NOMO-1 (cell line): Measurements from ENCODE around the gene SUZ12.
"Not testable (repeated sequence)": the region's sequence is repeated elsewhere in the genome, so short reads cannot be mapped to it uniquely, and the experiment has no call there.

ENCODE experiments used
- DNase-seq, 2 experiments: peaks; one replicate each; lab custom pipeline; 2025; ENCODE audit not compliant: unreplicated experiment in 2 of 2; lab: John Stamatoyannopoulos, UW

The SUZ12 gene

GRCh38 chr17:31936615-31937609 lies at the start of gene SUZ12:
TSS of gene SUZ12 (plus strand) at chr17:31937007. CDS start at chr17:31937247, 240 bp downstream.
- peak; percentile 84 to 91 for DNase-seq

GRCh38 chr17:31888124-31888523 lies 48.7 kb upstream of the SUZ12 start:
- peak; percentile 77 to 96 for DNase-seq

- peak in 1 of 2 experiments; percentile 33 for DNase-seq
These were observed 35.9 kb upstream of the SUZ12 start for GRCh38 chr17:31900877-31901276.

- no peak for DNase-seq
These were observed 34.1 kb upstream of the SUZ12 start for GRCh38 chr17:31902693-31903092.

DNA sequence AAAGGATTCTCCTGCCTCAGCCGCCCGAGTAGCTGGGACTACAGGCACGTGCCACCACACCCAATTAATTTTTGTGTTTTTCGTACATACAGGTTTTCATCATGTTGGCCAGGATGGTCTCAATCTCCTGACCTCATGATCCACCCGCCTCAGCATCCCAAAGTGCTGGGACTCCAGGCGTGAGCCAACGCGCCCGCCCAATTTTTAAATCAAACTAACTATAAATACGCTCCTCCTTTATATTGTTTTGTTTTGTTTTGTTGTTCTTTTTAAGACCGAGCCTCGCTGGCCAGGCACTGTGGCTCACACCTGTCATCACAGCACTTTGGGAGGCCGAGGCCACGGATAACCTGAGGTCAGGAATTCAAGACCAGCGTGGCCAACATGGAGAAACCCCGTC lies 33.4 kb upstream of the SUZ12 start:
- no peak for DNase-seq

DNA sequence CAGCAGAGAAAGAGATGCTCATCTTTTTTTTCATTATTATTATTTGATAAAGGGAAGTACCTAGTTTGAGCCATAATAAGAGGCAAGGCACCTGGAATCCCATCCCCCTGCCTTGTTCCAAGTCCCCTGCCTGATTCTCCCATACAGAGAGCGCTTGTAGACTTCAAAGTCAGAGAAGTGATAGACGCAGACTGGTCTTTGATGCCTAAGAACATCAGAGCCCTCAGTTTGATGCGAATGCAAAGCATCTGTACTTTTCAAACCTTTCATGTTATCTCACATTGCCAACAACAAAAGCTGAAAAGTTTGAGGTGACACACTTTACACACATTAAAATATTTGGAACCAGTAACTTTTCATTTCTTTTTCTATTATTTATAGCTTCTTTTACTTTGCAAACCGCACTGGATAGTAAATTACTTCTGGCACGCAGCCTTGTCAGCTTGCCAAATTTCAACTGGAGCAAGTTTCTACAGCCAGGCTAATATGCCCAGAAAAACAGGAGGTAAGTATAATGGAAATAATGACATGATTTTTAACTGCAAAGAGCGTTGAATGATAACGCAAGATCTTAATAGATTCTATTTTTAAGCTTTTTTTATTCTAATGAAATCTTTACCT lies 29.4 kb upstream of the SUZ12 start:
- peak in 1 of 2 experiments; percentile 20 for DNase-seq

- DNase-seq: no peak
These were observed 28.4 kb upstream of the SUZ12 start for GRCh38 chr17:31908386-31908785.

- DNase-seq: peak in 1 of 2 experiments; percentile 9
These were observed 24.1 kb upstream of the SUZ12 start for GRCh38 chr17:31912705-31913104.

DNA sequence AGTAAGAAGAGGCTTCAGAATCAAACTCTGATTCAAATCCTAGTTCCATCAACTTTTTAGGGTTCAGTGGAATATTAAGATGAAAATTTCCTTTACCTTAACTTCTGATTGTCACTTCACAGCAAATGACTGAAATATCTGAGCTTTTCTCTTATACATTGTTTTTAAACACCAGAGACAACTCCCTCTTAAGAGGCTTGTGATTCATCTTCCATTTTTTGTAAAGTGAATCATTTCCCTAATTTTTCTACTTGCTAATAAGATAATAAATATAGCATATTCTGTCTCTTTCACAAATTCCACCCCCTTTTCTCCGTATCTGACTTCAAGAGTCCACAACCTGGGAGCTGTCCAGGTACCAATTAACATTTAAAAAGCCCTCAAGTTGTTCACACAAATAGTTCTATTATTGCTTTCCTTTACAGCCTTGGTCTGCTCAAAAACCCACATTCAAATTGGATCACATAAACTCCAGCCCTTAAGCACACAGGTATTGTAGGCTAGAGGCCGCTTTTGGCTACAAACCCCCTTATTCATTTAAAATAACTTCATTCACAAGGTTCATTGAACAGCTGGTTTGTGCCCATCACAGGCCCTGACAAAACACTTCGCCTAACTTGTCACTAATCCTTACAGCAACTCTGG lies 21.2 kb upstream of the SUZ12 start:
- DNase-seq: no peak

DNA sequence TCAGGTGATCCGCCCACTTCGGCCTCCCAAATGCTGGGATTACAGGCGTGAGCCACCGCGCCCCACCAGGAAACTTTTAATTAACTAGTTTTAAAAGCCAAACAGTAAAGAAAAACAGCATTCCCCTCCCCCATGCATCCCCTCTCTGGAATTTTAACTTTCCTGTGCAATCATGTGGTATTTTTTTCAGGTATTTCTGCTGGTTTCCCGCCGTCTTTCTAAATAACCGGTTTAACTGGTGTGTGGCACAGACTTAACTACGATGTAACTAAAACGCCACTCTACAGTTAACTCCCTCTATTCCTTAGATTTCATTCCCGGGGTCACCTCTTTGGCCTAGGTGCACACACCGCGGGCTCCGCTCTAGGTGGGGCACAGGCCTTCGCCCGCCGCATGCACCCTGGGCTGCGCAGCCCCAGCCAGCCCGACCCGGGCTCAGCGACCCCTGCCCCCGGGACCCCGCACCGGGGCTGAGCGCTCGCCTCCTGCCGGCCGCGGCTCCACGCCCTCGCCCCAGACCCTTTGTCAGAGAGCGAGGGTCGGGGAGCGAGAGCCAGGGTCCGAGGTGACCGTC lies 20.2 kb upstream of the SUZ12 start:
- no peak for DNase-seq

DNA sequence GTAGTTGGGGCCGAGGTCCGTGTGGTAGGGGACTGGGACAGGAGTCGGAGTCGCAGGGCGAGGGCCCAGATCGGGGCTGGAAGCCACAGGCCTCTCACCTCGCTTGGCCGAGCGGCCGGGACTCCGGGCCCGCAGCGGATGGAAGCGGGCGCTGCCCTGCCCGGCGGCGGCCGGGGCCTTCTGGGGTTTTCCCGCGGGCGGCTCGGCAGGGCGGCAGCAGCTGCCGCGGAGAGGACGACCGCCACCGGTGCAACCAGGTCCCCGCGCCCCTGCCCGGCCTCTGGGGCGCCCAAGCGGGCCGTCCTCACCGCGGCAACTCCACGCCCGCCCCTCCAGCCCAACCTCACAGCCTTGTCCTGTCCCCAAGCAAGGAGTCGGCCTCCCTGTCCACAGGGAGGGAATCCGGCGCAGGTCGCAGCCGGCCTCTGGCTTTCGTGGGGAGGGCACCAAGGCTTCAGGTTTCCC lies 19.7 kb upstream of the SUZ12 start:
- DNase-seq: no peak

DNA sequence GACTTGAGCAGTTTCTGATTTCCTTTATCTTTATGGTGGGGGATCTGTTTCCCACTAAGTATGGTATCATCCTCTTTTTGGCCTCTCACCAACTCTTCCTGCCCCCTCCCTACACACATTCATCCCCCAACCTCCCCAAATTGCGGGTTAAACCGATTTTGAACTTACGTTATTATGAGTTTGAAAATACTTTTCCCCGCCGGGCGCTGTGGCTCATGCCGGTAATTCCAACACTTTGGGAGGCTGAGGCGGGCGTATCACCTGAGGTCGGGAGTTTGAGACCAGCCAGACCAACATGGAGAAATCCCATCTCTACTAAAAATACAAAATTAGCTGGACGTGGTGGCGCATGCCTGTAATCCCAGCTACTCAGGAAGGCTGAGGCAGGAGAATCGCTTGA lies 19.1 kb upstream of the SUZ12 start:
- DNase-seq: not testable (repeated sequence)

DNA sequence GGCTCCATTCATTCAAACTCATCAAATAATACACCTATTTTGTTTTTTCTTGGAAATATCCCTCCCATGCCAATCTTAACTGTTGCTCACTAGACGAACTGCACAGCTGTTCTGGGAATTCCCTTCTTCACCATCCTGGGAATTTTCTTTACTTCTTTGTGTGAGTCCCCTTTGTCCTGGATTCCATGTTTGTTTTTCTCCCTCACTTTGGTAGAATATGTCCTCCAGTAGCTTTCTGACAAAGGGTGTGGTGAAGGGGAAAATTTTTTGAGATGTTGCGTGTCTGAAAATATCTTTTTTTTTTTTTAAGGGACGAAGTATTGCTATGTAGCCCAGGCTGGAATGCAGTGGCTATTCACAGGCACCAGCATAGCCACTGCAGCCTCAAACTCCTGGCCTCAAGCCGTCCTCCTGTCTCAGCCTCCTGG lies 18.1 kb upstream of the SUZ12 start:
- DNase-seq: no peak

DNA sequence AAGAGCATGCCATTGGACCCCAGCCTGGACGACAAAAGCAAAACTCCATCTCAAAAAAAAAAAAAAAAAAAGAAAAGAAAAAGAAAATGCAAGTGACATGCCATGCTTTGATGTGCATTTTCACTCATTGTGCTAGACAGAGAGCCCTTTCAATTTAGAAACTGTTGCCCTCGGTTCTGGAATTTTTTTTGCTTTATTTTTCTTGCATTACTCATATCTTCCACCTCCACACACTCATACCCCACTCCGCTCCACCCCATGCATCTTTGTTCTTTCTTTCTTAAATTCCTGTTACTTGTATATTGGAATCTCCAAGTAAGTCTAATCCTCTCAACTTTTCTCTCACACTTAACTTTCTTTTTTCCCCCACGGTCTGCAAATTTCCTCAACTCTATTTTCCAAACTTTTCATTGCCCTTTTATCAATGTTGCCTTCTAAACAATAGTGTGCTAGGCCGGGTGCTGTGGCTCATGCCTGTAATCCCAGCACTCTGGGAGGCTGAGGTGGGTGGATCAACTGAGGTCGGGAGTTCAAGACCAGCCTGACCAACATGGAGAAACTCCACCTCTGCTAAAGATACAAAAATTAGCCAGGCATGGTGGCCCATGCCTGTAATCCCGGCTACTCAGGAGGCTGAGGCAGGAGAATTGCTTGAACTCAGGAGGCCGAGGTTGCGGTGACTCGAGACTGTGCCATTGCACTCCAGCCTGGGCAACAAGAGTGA lies 16.8 kb upstream of the SUZ12 start:
- DNase-seq: no peak

DNA sequence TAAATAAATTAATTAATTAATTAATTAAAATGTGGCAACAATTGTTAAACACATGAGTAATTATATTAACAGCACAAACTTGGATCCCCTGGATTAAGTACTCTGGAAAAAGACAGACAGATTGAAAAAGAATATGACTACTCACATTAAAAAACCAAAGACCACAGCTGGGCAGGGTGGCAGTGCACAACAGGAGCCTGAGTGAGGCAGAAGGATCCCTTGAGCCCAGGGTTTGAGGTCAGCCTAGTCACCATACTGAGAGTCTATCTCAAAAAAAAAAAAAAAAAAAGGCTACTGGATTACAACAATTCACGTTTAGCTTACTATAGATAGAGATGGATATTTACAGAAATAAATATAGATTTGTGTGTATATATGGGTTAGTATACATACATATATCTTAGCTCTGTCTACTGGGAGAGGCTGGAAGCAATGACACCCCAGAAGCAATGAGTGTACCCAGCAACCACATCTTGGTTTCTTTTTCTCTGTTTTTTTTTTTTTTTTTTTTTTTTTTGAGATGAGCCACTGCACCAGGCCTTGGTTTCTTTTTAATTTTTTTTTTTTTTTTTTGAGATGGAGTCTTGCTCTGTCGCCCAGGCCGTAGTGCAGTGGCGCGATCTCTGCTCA lies 10.6 kb upstream of the SUZ12 start:
- DNase-seq: no peak

GRCh38 chr17:31931756-31932155 lies 5.1 kb upstream of the SUZ12 start:
- no peak for DNase-seq

DNA sequence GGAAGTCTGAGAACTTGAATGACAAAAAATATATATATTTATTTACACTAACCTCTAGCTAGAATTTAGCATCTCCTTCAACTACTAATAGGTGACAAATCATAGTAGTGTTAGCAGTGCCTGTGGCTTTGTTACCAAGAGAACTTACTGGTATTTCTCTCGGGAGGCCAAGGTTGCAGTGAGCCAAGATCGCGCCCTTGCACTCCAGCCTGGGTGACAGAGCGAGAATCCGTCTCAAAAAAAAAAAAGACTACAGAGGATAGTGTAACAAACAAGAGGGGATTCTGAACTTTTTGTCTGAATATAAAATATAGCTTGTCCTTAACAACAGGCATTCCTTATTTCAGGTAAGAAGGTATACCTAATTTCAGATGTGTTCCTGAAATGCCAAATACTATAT lies 1.3 kb upstream of the SUZ12 start:
- no peak for DNase-seq

DNA sequence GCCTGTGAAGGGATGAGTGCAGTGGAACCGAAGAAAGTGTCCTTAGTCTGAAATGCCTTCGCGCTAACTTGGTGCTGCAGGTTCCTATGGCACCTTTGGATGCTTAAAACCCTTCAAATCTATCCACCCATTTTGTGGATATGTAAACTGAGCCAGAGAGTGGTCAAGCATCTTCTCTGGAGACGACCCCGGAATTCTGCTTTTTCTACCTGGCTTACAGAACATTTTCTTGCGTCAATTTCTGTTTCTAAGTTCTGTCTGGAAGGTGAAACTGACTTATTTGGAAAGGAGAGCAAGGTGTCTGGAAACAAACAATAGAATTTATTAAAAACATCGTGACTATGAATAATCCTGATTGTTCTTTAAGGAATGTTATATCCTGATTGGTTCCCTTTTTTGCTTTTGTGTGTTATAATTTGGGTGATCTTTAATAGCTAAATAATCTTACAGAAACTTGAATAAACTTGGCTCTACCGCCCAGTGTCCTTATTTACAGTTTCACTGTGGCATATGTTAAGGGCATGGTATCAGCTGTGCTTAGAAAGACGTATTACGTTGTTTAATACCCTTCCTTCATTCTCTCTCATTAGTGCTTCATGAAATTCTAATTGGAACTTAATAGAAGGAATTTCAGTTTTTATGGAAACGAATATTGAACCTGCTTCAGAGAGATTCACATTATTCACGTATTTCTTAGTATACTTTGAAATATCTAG lies 1.3 kb downstream of the SUZ12 start:
- peak in 1 of 2 experiments; percentile 23 for DNase-seq

DNA sequence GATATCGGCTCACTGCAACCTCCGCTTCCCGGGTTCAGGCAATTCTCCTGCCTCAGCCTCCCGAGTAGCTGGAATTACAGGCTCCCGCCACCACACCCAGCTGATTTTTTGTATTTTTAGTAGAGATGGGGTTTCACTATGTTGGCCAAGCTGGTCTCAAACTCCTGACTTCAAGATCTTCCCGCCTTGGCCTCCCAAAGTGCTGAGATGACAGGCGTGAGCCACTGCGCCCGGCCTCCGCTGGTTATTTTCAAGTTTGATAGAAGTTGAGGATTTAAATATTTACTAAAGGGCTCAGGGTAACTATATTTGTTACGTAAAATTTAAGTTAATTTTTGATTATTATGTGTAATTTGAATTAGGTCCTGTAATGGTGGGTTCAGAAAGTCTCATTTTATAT lies 5.1 kb downstream of the SUZ12 start:
- DNase-seq: not testable (repeated sequence)
